GM12878 (cell line): ENCODE measurements around the gene CTSF. TPM values are rescaled to one million over a fixed set of nuclear protein-coding genes. Genes with fewer than 3 reads are reported as not detected.

Experiments
- CHD2 ChIP-seq: IDR thresholded peaks from 2 replicates; pipeline ENCODE4 v1.6.1; 2011; ENCODE audit warnings: low read depth, low read length, improper control_type of control experiment, borderline replicate concordance
- IKZF1 ChIP-seq: fragments of 450-650 bp; conservative IDR thresholded peaks from 2 replicates; pipeline ENCODE4 v1.6.1; 2017; ENCODE audit warnings: antibody characterized with exemption, mild to moderate bottlenecking
- IRF4 ChIP-seq: IDR thresholded peaks from 2 replicates; pipeline ENCODE4 v1.6.1; 2011; ENCODE audit warnings: low read depth, low read length
- MEF2A ChIP-seq: IDR thresholded peaks from 2 replicates; pipeline ENCODE4 v1.6.1; 2011; ENCODE audit warnings: low read depth, mild to moderate bottlenecking, low read length, moderate library complexity; ENCODE audit not compliant: insufficient read depth
- MTA2 ChIP-seq: fragments of 450-650 bp; IDR thresholded peaks from 2 replicates; pipeline ENCODE4 v1.6.1; 2016; ENCODE audit warnings: low read depth, mild to moderate bottlenecking, moderate library complexity
- SIX5 ChIP-seq: IDR thresholded peaks from 2 replicates; pipeline ENCODE4 v1.6.1; 2011; ENCODE audit warnings: mild to moderate bottlenecking, low read depth, low read length, moderate library complexity; ENCODE audit not compliant: severe bottlenecking
- TAF1 ChIP-seq: IDR thresholded peaks from 2 replicates; pipeline ENCODE4 v1.6.1; 2011; ENCODE audit warnings: mild to moderate bottlenecking, low read depth, low read length, borderline replicate concordance
- TBL1XR1 ChIP-seq: IDR thresholded peaks from 2 replicates; pipeline ENCODE4 v1.6.1; 2012; ENCODE audit warnings: low read depth, low read length, improper control_type of control experiment
- ZBTB33 ChIP-seq: fragments of 450-650 bp; IDR thresholded peaks from 2 replicates; pipeline ENCODE4 v1.6.1; 2017; ENCODE audit warnings: mild to moderate bottlenecking
- ZNF217 ChIP-seq: fragments of 450-650 bp; IDR thresholded peaks from 2 replicates; pipeline ENCODE4 v1.6.1; 2017; ENCODE audit warnings: antibody characterized with exemption, mild to moderate bottlenecking
- ZZZ3 ChIP-seq: IDR thresholded peaks from 2 replicates; pipeline ENCODE4 v1.6.1; 2011; ENCODE audit warnings: low read depth; ENCODE audit not compliant: control insufficient read depth, insufficient read length
- polyA plus RNA-seq, 11 experiments: library from polyadenylated mRNA; depleted of rRNA in 4 of 11; unstranded in 6 of 11; stranded (reverse) in 5 of 11; fragments of >200 nt; fragmentation: Nextera tagmentation in 4 of 11; fragmentation: Illumina TruSeq in 1 of 11; extraction: Ambion mirVana in 4 of 11; extraction: Trizol in 1 of 11; gene quantifications; 1 replicate in 1 of 11; 2 replicates in 10 of 11; pipeline versions ENCODE4 v1.2.1 to v1.2.3, GENCODE V29; 2011 to 2016; ENCODE audit warnings: inconsistent platforms in 2 of 11, missing spikeins in 2 of 11, low read depth in 1 of 11
- total RNA-seq, 4 experiments: library from RNA; depleted of rRNA in 3 of 4; stranded (reverse); fragments of >200 nt in 3 of 4; fragmentation: Illumina TruSeq in 1 of 4; extraction: Trizol in 1 of 4; gene quantifications; 2 replicates each; pipeline versions ENCODE4 v1.2.1 to v1.2.3, GENCODE V29; 2013 to 2021
- TF ChIP-seq, protein P1 (sequence below): IDR thresholded peaks from 2 replicates; pipeline ENCODE4 v1.6.1; 2011; ENCODE audit warnings: mild to moderate bottlenecking, low read depth, low read length, moderate library complexity; ENCODE audit not compliant: insufficient replicate concordance

CTSF gene
- total and polyA plus RNA-seq, 10 of the 15 experiments (the other 5 are each of a cell fraction or from before 2014, with no cell fraction given), result 0.11 to 0.41 (median 0.26) TPM; not detected in 4

- TF ChIP-seq ZBTB33 (no peak), MEF2A (peak; percentile 41; the same call in 1 of the 2 replicates), CHD2 (no peak), IKZF1 (peak; percentile 40; the same call in 1 of the 2 replicates), ZZZ3 (no peak), SIX5 (no peak), MTA2 (no peak), TBL1XR1 (no peak), TAF1 (no peak), IRF4 (no peak), ZNF217 (peak; percentile 96)
- TF ChIP-seq, protein P1, sequence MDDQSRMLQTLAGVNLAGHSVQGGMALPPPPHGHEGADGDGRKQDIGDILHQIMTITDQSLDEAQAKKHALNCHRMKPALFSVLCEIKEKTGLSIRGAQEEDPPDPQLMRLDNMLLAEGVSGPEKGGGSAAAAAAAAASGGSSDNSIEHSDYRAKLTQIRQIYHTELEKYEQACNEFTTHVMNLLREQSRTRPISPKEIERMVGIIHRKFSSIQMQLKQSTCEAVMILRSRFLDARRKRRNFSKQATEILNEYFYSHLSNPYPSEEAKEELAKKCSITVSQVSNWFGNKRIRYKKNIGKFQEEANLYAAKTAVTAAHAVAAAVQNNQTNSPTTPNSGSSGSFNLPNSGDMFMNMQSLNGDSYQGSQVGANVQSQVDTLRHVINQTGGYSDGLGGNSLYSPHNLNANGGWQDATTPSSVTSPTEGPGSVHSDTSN, result no peak
- TF ChIP-seq, all 136 proteins: peak for 12
Observed at GRCh38 chr11:66546368-66546965, 21.9 kb downstream of the CTSF start, which contains the start of gene ACTN3 (continued).
